NCI-H2029 (cell line): Measurements from ENCODE around the gene URI1.
A peak's percentile ranks its signal among the peaks of the same experiment; 100 is the strongest.

ENCODE experiments used
- DNase-seq: peaks from one replicate; lab custom pipeline; 2025; lab: John Stamatoyannopoulos, UW

Gene URI1

DNA sequence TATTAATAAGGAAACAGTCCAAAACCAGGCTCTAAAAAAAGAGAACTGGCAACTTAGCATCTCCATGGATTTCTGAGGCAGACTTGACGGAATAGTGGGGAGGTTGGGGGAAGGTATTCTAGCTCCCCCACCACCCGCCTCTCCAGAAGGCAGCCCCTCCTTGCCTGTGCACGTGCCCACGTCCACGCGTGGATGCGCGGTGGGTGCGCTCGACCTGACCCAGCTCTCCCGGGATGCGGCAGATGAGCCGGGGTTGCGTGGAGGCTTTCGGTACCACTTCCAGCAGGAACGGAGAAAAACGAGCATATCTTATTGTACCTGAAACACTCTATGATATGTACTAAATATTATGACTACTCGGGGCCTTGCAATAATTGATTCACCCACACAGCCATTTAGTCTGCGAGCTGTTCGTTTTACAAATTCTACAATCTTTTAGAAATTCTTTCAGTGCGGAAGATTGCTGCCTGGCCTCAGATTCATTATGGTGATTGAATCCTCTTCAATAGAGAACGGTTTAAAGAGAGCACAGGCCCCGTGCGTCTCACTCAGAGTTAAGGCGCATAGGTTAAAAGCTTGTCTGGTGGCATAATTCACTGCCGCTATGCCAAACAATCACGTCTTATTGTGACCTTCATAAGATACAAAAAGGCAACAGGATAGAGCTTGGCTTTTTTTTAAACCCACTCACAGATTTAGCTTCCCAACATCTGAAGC is 117.9 kb downstream of the URI1 start:
- no peak for DNase-seq

DNA sequence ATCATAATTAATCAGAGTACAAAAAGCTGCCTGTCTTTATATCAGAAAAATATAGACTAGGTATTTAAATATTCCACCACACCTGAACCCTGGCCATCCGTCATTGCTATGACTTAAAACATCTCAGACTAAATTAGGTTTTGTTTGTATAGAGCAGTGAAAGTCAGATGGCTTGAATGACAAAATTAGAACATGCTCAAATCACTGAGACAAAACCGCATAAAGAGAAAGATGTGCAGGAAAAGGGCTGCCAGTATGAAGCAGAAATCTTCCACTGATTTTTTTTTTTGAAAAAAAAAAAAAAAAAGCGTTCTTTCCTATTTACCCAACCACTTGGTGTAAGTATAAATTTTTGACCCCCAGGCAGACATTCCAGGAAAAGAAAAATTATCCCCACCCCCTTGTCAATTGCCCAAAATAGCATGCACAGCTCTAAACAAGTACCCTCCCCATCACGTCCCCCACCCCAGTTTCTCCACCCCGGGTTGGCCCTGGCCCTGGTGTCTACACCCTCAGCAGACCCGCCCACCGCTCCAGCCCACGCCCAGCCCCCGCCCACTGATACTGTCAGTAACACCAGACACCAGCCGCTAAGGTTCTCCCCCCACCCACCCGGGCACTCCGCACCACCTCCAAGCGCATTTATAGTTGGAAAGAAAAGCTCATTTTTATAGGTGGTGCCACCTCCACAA is 118.6 kb downstream of the URI1 start:
- no peak for DNase-seq

DNA sequence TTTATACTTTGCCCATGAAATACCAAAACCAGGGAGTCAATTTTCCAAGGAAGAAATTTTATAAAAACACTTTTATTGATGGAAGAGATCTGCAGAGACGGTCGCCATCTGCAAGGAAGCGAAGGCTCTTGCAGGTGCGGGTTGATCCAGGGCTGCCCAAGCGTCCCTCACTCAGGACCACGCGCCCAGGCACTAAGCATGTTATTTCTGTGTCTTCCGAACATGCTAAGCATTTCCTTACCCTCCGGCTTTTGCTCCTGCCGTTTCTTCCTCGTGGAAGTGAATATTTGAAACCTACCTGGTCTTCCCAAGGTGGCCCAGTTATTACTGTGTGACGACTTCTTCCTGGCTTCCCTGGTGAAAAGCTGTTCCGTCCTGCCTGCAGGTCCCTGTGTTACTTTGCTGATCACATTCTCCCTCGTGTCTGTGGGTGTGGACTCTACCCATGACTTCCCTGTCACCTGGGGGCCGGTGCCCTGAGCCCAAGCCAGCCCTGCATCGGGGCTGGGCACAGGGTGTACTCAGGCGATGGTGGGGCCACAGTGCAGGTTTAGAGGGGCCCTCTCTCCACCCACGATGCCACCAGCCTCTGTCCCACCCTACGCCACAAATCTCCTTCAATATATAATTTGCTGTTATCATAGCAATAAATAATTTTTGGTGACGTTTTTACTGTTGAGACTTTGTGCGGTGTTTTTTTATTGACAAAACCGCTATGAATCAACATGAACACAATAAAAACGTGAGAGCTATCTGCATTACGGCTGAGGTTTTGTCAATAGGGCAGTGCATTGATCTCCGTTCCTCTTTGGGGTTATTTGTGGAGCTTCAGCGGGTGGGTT is 119.4 kb downstream of the URI1 start:
- no peak for DNase-seq

DNA sequence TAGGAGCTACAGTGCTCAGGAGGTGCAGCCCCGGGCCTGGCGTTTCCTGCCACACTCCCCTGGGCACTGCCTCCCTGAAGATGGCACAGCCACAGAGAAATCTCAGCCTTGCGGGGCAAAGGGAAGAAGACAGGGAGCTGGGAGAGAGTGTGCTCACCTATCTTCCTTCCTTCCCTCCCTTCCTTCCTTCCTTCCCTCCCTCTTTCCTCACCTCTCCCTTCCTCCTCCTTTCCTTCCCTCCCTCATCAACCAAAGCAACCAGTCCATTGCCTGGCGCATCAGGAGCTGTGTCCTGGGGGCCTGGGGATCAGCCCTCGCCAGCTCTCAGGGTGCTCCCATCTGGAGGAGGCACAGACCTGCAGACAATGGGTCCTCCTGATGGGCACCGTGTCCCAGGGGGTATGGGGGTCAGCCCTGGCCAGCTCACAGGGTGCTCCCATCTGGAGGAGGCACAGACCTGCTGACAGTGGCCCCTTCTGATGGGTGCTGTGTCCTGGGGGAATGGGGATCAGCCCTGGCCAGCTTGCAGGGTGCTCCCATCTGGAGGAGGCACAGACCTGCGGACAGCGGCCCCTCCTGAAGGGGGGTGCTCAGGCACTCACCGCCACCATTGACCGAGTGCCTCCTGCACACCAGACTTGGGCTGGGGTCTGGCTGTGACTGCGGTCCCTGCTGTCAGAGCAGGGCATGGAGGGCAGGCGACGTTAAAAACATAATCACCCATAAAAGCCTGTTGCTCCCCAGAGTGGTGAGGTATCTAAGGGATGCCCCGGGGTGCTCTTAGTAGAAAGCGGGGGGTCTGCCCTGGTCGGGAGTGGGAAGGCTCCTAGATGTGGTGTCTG is 120.2 kb downstream of the URI1 start:
- no peak for DNase-seq

DNA sequence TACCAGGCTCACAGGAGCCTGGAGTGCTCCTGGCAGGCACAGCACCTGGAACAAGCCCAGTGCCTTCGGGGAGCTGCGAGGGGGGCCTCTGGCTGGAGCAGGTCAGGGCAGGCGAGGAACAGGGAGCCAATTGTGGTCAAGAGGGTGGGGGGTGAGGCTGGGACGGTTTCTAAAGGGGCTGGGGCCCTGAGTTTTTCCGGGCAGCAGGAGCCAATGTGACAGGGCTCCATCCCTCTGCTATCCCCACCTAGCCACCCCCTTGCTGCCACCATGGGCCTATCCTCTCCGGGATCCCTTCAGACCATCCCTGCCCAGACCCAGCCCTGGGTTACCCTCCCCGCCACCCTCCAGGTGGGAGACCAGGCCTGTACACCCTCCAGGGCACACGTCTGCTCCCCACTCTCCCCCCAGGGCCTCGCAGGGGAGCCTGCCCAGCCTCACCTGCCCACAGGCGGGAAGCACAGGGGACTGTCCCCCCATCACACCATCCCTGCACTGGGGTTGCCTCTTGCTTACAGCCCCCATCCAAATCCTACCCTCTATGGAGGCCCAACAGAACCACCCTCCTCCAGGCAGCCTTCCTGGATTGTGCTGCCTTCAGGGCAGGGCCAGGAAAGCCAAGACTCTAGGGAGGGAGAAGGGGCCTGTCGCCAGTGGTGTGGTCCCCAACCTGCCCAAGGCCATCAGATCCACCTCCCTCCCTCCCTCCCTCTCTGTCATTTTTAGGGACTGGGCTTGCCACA is 121.0 kb downstream of the URI1 start:
- DNase-seq: no peak

DNA sequence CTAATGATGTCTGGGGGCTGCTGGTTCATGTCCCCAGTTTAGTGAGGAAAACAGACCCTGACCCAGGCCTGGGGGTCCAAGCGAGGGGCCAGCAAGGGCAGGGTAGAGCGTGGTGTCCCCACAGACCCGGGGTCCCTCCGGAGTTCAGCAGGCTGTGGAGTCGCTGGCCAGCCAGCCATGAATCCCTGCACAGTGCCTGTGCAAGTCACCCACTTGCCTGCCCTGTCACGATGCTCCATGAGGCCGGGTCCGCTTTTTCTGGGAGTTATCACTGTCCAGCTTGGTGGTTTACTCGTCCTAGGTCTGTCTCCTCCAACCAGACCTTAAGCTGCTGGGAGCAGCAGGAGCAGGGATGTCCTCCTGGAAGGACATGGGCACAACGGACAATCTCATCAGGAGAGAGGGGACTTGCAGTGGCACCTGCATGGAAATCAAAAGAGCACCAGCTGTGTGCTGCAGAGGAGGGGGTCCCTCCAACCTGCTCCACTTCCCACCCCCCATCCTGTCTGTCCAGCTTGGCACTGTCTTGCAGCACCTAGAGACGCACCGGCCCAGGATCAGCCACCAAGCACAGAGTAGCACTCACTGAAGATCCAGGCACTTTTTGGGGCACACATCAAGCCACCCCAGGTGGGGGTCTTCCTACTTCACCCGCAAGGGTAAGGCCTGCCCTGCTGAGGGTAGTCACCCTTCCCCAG is 121.8 kb downstream of the URI1 start:
- DNase-seq: no peak

DNA sequence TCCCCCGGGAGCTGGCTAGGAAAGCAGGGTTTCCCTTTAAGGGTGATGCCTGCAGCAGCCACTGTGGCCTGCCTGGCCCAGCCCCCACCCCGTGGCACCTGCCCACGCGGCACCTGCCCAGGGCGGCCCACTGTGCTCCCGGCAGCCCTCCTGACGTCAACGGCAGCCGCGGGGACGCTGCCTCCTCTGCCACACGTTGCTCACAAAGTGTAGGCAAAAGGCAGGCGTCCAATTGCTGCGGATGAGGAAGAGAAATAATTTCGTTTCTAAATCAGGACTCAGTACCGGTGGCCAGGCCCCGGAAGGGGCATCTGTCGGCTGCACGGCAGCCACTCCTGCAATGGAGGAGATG is 122.3 kb downstream of the URI1 start:
- DNase-seq: peak; percentile 28

DNA sequence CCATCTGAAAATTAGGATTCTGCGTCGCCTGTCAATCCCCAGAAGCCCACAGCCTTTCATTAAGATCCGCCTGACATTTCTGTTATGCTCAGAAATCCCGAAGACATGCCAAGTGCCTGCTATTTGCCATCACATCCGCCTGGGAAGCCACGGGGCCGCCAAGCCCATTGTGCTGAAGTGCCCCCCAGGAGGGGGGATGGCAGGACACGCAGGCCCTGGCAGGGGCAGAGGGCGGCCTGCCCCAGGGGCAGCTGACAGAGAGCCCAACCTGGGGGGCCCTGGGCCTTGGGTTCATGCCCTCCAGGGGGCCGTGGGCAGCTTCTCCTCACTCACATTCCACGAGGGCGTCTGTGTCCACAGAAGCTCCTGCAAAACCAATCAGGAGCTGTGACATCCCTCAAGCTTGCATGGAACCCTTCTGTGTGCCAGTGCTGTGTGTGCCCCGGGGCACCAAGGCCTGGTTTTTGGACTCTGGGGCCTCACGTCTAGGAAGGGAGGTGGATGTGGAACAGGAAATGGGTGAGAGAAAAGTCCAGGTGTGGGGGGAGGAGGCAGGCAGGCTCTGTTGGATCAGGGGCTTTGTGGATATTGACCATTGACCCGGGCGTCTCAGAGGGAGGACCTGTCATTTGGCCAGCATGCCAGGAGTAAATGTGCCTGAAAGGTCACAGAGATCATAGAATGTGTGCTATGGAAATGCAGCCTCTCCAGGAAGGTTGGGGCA is 122.9 kb downstream of the URI1 start:
- no peak for DNase-seq

DNA sequence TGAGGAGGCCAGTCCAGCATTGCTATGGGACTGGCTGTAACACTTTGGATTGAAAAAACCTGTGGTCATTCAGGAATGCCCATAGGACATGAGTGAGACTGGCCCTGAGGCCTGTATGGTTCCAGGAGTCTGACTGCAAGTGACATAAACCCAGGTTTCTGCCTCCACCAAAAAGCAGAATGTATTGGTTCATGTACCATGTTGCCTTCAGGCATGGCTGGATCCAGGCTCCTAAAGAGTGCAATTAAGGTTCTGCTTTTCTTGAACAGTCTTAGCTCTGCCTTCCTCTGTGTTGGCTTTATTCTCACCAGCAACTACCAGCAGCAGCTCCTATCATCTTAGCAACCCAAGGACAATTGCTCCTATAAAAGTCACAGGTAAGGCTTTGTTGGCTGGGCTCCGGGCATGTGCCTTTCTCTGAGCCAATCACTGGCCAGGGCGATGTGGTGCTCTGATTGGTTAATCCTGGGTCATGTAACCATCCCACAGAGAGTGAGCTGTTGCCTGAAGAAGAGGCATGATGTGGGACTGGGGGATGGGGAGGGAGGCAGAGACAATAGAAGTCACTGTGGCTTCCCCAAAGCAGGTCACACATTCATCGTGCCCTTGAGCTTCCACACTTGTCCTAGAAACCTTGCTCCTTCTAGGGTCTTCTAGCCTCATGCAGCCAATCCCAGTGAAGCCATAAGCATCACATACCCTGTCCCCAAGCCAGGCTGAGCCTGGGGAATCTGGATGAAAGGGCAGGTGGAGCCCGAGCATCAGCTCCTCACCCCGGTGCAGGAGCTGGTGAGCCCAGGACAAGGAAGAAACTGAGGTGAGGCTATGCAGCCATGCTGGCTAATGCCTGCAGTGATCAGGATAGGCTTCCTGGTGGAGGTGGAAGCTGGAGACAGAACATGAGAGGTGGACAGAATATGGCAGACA is 123.9 kb downstream of the URI1 start:
- DNase-seq: no peak
